NCI-H146 treated with DMSO at 0.1 percent for 48 hours (cell line): ENCODE results near the gene TEDC1.

Source experiments
- DNase-seq: peaks from one replicate; lab custom pipeline; 2025; ENCODE audit not compliant: unreplicated experiment; lab: John Stamatoyannopoulos, UW

The TEDC1 gene

GRCh38 chr14:105458010-105458409 lies 33.0 kb upstream of the TEDC1 start:
- DNase-seq: no peak

DNA sequence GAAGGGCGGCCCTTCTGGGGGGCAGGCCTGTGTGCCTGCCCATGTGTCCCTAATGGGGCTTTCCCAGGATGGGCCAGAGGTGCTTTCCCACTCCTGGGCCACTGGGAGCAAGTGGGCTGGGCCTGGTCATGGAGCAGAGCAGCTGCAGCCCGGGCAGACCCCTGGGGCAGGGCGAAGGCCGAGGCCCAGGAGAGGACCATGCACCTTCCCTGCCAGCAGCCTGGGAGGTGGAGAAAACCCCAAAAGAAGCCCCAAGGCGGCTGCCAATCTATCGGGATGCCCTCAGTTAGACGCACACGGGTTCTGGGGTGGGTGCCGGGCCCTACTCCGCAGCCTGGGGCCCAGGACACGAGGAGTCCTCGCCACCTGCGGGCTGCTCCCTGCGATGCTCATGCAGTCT lies 32.5 kb upstream of the TEDC1 start:
- DNase-seq: no peak

DNA sequence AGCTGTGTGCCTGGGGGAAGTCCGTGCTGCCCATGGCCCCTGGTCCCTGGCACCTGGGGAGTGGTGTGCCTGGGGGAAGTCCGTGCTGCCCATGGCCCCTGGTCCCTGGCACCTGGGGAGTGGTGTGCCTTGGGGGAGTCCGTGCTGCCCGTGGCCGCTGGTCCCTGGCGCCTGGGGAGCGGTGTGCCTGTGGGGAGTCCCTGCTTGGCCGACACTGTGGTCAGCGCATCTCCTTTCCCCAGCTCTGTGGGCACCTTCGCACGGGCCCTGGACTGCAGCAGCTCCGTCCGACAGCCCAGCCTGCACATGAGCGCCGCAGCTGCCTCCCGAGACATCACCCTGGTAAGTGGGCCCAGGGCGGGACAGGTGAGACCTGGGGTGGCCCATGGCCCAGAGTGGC lies 30.9 kb upstream of the TEDC1 start:
- DNase-seq: no peak

GRCh38 chr14:105460616-105461015 lies 30.4 kb upstream of the TEDC1 start:
- DNase-seq: no peak

DNA sequence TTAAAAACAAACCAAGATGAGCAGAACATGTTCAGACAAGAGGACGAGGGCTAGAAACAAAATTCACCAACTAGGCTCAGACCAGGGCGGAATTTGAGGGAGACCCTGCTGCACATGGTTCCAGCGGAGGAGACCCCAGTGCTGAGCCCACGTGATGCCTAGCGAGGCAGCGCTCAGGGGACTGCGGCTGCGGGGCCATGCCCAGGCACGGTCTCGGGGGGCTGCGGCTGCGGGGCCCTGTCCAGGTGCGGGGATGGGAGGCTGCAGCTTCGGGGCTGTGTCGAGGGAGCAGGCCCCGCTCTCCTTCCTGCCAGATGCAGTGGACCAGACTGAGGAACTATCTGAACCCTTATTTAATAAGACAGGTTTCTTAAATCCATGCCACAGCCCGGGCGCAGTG lies 29.1 kb upstream of the TEDC1 start:
- DNase-seq: no peak

DNA sequence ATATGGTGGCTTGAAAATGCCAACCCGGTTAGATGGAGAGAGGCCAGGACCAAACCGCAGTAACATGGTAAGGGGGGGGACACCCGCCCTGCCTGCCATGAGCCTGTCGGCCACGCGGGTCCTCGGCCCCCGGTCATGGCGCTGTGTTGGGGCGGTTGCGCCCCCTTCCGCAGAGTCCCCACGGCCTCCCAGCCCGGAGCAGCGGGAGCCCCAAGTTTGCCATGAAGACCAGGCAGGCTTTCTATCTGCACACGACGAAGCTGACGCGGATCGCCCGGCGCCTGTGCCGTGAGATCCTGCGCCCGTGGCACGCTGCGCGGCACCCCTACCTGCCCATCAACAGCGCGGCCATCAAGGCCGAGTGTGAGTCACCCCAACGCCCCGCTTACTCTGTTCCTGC lies 26.5 kb upstream of the TEDC1 start:
- no peak for DNase-seq

GRCh38 chr14:105465209-105466031 lies 25.6 kb upstream of the TEDC1 start:
- no peak for DNase-seq

- no peak for DNase-seq
Observed at GRCh38 chr14:105466531-105467248, 24.4 kb upstream of the TEDC1 start.

DNA sequence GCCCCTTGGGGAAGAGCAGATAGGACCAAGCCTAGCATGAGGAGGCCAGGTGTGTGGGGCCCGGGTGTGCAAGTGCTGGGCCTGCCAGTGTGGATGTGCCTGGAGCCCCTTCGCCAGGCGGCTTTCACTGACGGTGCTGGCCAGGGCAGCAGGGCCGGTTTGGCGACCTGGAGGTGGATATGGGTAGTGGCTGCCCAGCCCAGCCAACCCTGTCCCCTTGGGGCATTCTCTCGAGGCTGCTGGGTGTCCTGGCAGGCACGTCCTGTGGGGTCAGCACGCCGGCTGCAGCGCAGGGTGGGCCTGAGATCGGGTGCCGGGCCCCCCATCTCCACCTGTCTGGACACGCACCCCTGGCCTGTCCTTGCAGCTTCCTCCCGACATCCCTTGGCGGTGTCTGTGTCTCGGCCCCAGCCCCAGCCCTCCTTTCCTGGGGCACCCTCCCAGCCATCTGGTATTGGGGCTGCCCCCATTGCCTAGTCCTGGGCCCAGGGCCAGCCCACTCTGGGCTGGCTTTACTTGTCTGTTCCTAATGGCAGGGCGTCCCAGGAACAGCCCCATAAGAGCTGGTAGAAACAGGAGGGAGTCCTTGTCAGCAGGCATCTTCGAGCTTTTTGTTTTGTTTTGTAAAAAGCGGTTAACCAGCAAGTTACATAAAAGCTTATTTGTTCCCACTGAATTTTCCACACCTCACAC lies 23.7 kb upstream of the TEDC1 start:
- no peak for DNase-seq

DNA sequence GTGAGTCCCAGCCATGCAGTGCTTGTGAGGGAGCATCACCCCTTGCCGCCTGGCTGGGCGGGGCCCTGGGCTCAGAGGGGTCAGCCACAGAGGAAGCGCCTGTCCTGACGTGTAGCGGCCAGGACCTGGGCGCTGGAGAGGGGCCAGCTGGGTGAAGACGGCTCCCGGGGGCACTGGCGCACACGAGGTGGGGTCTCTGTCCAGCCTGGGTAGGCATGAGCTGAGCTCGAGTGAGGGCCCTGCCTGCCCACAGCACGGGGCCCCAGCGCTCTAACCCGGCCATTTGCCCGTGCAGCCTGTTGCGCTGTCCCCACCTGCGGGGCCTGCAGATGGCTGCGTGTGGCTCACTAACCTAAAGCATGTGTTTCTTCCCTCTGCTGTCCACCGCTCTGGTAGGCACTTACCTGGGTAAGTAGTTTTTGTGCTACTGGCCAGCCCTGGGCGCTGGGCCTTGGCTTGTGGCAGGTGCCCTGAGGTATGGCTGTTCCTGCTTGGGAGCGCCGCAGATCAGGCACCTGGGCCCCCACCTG lies 23.0 kb upstream of the TEDC1 start:
- DNase-seq: no peak

GRCh38 chr14:105468621-105469241 lies 22.3 kb upstream of the TEDC1 start:
- no peak for DNase-seq

- no peak for DNase-seq
Observed at GRCh38 chr14:105469456-105470349, 21.3 kb upstream of the TEDC1 start.

DNA sequence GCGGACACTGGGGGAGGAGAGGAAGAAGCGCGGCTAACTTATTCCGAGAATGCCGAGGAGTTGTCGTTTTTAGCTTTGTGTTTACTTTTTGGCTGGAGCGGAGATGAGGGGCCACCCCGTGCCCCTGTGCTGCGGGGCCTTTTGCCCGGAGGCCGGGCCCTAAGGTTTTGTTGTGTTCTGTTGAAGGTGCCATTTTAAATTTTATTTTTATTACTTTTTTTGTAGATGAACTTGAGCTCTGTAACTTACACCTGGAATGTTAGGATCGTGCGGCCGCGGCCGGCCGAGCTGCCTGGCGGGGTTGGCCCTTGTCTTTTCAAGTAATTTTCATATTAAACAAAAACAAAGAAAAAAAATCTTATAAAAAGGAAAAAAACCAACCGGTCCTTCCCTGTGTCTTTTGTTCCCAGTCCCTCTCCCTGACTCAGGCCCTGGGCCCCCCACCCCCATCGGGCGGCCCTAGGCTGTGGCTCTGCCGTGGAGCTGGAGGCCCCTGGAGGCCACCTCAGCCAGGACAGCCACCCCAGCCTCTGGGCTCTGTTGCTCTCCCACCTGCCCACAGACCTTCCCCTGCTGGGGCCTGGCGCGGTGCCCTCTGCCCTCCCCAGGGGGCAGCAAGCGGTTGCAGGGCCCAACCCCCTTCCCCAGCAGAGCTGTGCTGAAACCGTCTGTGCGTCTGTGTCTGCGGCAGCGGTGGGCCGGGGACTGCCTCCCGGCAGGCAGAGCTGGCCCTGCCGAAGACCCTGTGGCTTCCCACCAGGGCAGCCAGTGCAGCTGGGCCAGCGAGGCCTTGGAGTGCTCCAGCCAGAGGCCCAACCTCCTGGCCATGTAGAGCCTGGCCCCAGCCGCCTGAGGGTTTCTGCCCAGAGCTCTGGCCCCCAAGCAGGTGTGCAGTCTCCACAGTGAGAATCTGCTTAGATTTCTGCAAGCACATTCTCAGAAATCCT lies 20.4 kb upstream of the TEDC1 start:
- DNase-seq: no peak

- DNase-seq: no peak
Observed at GRCh38 chr14:105471297-105471821, 19.7 kb upstream of the TEDC1 start.

- DNase-seq: no peak
Observed at GRCh38 chr14:105471823-105472485, 19.1 kb upstream of the TEDC1 start.

DNA sequence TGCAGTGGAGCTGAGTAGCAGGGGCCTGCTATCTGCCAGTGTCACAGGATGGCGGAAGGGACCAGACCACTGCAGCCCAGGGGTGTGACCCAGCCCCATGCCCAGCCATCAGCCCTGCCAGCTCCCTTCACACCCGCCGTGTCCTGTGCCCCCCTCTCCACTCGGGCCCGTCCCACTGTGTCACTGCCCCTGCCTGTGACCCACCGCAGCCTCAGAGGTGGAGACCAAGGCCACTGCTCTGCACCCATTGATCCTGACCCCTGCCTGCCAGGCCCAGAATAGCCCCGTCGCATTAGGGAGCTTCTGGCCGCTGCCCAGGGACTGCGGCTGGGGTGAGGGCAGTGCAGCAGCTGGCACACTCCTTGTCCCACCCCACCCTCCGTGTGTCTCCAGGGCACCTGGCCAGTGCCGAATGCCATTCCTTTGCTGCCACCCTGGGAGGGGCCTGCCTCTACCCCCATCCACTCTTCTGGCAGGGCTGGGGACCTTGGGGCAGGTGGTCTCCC lies 18.5 kb upstream of the TEDC1 start:
- no peak for DNase-seq

DNA sequence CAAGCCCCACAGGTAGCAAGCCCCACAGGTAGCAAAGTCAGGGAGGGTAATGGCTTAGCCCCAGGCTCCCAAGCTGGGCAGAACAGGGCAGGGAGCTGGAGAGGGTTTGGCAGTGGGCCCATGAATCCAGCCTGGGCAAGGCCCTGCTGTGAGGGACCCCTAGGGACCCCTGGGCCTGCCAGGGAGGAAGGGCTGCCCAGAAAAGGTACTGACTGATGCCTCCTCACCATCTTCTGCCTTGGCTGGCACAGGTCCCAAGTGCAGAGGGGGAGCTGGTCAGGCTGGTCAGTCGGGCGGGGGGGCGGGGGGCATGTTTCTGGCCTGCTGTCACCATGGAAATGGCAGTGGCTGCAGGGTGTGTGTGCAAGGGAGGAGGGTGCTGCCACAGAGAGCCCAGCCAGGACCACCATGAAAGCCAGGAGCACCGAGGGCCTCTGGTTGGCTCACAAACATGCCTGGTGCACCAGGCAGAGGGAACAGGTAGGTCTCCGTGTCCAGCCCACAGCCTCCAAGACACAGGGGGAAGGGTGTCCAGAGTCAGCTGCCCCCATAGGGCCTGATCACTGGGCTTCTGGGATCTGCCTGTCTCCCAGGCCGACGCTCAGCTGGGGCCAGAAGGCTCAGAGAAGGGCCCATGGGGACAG lies 17.9 kb upstream of the TEDC1 start:
- no peak for DNase-seq
